GM19452 (cell line): ENCODE data around the gene DHX8.

Experiments used
- ATAC-seq: cut with Tn5 transposase; IDR thresholded peaks from one replicate; pipeline ENCODE4 v1.9.1; 2021; ENCODE audit not compliant: unreplicated experiment

Gene DHX8

DNA sequence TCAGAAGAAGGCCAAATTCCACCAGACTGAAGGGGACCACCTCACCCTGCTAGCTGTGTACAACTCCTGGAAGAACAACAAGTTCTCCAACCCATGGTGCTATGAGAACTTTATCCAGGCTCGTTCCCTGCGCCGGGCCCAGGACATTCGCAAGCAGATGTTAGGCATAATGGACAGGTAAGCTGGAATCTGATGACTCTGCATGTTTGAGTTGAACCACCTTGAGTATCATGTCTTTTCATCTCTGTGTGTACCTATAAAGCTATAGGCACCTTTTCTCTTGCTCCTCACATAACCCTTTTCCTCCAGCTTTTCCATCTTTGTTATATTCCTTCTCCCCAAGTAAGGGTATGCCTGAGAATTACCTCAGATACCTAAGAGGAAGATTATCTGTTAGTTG is 37.6 kb downstream of the DHX8 start:
- ATAC-seq, result no peak

DNA sequence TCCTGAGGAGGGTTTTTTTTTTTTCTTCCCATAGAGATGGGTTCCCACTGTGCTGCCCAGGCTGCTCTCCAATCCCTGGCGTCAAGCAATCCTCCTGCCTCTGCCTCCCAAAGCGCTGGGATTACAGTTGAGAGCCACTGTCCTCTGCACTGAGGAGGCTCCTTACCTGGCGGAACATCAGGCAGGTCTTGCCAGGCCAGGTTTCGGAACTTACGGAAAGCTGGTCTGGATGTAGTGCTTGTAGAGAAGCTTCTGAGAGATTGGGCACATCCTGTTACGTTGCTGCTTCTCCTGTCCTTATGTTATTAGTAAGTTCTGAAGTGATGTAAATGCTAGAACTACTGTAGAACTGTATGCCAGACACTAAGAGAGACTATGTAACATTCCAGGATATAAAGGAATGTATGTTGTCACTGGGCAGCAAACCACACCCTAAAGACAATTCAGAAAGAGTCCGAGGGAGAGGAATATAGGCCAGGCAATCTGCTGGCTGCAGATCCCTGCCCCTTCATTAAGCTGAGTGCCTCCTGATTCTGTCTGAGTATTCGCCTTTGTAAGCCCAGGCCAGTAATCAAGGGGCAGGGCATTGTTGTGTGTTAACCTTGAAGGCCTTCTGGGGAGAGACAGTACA is 41.3 kb downstream of the DHX8 start:
- no peak for ATAC-seq

GRCh38 chr17:43526886-43527648 is 43.3 kb downstream of the DHX8 start:
- ATAC-seq, result no peak

DNA sequence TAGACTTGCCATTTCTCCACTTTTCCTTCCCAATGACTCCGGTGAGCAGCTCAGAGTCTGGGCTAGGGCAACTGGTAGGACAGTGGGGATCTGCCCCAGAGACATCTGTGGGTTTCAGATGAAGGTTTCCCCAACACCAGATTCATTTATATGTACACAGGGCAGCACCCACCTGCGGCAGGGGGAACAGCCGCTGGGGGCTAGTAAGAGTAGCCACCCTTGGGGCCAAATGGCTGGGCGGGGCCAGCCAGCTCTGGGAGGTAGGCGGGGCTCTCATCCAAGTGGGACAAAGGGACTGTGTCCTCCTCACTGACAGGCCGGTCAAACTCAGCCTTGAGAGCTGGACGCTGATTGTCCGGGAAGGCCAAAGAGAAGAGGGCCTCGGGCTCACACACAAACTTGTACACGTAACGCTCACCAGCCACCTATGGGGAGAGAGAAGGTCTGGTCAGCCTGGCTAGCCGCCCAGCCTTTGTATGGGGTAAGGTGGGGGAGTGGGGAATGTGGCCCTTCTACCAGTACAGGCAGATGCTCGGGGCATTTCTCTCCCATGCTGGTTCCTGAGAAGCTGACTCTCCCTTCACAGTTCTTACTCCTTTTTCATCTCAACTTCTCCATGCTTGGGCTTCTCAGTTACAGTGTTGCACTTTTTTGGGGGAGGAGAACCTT is 44.7 kb downstream of the DHX8 start:
- ATAC-seq, result no peak

GRCh38 chr17:43528988-43529814 is 45.4 kb downstream of the DHX8 start:
- ATAC-seq, result no peak

DNA sequence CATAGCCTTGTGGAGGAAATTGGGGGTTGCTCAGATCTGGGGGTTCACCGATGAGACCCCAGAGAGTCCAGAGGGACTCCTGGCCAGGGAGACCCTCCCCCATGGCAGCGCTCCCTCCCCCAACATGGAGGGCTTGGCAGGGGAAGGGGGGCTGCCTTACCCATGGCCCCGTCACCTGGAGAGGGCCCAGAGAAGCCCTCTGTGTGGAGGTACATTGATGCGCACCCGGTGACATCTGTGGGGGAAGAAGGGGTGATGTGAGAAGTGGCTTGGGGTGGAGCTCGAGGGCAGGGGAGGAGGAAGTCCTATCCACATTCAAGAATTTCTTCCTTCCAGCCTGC is 46.1 kb downstream of the DHX8 start:
- no peak for ATAC-seq

DNA sequence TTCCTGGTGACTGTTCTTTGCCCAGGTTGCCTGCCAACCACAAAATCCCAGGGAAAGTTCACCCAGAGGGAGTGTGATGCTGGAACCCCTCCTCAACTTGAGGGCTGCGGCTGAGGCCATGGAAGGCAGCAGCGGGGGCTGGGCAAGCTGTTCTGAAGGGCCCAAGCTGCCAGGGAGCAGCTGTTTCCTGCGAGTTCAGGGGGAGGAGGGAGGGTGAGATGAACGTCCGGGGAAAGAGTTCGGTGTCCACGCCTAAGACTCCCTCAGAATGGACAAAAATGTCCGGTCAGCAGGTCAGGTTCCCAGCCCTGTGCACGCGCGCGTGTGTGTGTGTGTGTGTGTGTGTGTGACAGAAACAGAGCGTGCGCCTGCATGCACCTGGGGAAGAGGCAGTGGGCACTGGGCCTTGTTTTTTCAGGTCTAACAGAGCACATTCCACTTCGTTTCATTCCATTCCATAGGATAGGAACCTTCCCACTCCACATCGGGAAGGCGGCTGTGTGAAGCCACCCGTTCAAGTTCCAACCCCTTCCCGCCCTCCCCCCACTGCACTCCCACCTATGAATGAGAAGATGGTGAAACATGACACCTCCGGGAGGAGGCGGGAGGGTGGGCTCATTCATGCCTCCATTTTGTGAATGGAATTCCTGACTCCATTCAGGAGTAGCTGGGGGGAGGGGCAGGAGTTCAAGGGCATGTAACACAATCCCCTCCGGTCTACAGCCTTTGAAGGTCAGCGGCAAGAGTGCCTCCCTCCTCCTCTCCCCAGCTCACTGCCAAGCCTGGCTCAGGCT is 46.7 kb downstream of the DHX8 start:
- ATAC-seq, result no peak

DNA sequence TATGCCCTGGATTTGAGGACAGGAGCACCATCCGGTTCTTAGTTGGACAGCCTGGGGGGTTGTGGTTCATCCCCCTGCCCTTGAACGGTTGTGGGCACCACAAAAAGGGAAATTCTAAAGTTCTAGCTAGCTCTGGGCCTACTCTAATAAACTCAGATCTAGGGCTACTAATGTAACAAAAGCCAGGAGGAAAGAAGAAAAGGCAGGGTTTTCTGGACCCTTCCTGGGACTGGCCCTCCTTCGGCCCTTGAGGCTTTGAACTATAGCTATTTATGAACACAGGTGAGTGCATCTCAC is 47.3 kb downstream of the DHX8 start:
- ATAC-seq, result no peak

GRCh38 chr17:43531955-43532354 is 48.2 kb downstream of the DHX8 start:
- no peak for ATAC-seq

DNA sequence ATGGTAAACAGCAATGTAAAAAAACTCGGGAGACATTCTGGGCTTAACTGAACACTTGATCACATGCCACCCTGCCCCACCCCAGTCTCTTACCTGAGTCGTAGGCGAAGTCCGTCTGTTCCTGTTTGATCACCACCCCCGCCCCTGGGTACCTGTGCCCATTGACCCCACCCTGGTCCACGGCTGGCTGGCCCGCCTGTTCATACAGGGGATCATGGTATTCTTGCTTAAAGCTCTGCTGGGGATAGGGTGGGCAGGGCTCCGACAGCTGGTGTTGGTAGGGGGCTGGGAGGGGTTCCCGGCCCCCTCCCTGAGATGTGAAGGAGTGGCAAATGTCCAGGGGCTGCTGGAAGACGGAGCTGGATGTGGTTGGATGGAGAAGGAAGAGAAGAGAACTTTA is 48.8 kb downstream of the DHX8 start:
- ATAC-seq, result no peak

- ATAC-seq, result no peak
These were observed 49.9 kb downstream of the DHX8 start for GRCh38 chr17:43533699-43534098.

DNA sequence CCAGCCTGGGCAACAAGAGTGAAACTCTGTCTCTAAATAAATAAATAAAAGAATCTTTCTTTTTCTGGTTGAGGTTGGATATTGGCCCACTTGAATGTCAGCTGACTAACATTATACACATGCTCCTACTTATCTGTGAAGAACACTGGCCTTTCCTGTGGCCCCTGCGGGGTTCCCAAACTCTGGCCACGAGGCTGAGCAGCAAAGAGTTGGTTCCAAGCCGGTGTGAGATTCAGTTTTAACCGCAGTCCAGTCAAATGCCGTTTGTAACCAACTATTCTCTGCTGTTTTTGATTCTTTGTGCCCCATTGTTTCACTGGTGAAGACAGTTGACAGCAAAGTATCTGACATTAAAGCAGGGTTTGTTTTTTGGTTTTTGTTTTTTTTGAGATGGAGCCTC is 51.1 kb downstream of the DHX8 start:
- ATAC-seq, result no peak

DNA sequence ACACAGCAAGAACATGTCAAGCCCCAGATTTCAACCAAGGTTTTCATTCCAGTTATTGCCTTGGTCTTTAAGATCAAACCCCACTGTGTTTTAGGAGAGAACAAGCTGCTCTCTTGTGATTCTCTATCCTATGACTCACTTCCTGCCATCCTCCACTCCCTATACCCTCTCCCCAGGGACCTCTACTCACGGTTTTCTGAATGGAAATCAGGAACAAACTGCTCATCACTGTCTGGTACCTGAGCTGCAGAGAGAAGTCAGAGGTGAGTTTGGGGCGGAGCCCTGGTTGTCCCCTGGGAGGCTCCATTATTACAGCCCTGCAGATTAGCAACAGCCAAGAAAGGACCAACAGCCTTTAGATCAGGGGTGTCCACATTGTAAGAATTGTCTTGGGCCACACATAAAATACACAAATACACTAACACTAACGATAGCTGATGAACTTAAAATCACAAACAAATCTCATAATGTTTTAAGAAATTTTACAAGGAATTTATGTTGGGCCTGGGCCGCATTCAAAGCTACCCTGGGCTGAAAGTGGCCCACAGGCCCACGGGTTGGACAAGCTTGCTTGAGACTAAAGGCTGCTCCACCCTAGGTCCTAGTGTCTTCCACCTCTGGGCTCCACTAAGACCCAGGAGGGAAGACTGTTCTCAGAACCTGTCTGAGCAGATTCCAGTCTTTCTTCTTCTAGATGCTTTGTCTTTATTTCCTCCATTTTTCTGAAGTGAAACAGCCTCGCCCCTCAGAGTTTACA is 52.6 kb downstream of the DHX8 start:
- ATAC-seq, result no peak

GRCh38 chr17:43540821-43541674 is 57.3 kb downstream of the DHX8 start:
- no peak for ATAC-seq

DNA sequence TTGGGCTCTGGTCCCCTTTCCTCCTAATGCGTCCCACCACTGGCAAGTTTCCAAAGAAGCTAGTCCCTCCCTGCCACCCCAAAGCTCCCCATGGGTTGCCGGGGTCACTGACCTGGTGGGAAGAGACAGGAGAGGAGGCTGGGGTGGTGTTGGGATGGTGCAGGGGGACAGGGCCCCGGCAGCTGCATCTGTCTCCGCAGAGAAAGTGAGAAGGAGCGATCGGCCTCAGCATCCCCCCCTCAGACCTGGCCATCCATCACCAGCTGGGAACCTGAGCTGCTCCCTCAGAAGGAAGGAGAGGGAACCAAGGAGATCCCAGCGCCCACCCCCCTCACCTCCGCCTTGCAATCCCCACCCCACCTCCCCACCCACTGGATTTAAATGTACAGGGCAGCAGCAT is 59.1 kb downstream of the DHX8 start:
- ATAC-seq, result no peak

- ATAC-seq, result no peak
These were observed 59.5 kb downstream of the DHX8 start for GRCh38 chr17:43543300-43543699.

GRCh38 chr17:43543771-43544575 is 60.2 kb downstream of the DHX8 start:
- no peak for ATAC-seq

- no peak for ATAC-seq
These were observed 61.5 kb downstream of the DHX8 start for GRCh38 chr17:43545383-43545632.
